HepG2 (cell line): Measurements from ENCODE around the gene METRN. TPM values are rescaled to one million over a fixed set of nuclear protein-coding genes. Genes with fewer than 3 reads are reported as not detected.

Experiments used
- BHLHE40 ChIP-seq: IDR thresholded peaks from 2 replicates; pipeline ENCODE4 v1.6.1; 2011; ENCODE audit warnings: low read length, improper control_type of control experiment
- BRD4 ChIP-seq: sonication (generic); formaldehyde crosslinking; IDR thresholded peaks from 2 replicates; pipeline ENCODE4 v1.4.0; 2020; ENCODE audit warnings: missing genetic modification reagents
- GABPA ChIP-seq, 2 experiments: IDR thresholded peaks; 2 replicates each; pipeline ENCODE4 v1.6.1; 2011 to 2016; ENCODE audit warnings: low read depth in 2 of 2, low read length in 1 of 2, missing biosample characterization in 1 of 2, missing genetic modification characterization in 1 of 2
- NCOA5 ChIP-seq: sonication (generic); formaldehyde crosslinking; IDR thresholded peaks from 2 replicates; pipeline ENCODE4 v1.4.0; 2020; ENCODE audit warnings: missing genetic modification reagents
- NFATC3 ChIP-seq: sonication (generic); formaldehyde crosslinking; IDR thresholded peaks from 2 replicates; pipeline ENCODE4 v1.5.1; 2020; ENCODE audit warnings: mild to moderate bottlenecking, missing genetic modification reagents
- NPAS2 ChIP-seq: sonication (generic); formaldehyde crosslinking; IDR thresholded peaks from 2 replicates; pipeline ENCODE4 v1.8.0; 2022; ENCODE audit warnings: mild to moderate bottlenecking, missing genetic modification reagents, borderline replicate concordance
- POLR2AphosphoS5 ChIP-seq: IDR thresholded peaks from 2 replicates; pipeline ENCODE4 v1.6.1; 2012; ENCODE audit warnings: low read depth, low read length
- RBAK ChIP-seq: sonication (generic); formaldehyde crosslinking; IDR thresholded peaks from 2 replicates; pipeline ENCODE4 v1.5.1; 2020; ENCODE audit warnings: mild to moderate bottlenecking, missing genetic modification reagents
- RFX1 ChIP-seq: fragments of 450-650 bp; IDR thresholded peaks from 2 replicates; pipeline ENCODE4 v1.6.1; 2017
- SP5 ChIP-seq: IDR thresholded peaks from 2 replicates; pipeline ENCODE4 v1.6.1; 2016; ENCODE audit warnings: low read depth, borderline replicate concordance
- SRSF1 ChIP-seq: fragments of 200-400 bp; formaldehyde crosslinking; optimal IDR thresholded peaks from 2 replicates; pipeline ENCODE3; 2017; ENCODE audit warnings: mild to moderate bottlenecking, low read depth, low read length, moderate library complexity
- ZNF274 ChIP-seq: sonication (generic); formaldehyde crosslinking; IDR thresholded peaks from 2 replicates; pipeline ENCODE4 v1.5.1; 2020; ENCODE audit warnings: mild to moderate bottlenecking, missing genetic modification reagents
- ZNF792 ChIP-seq: IDR thresholded peaks from 2 replicates; pipeline ENCODE4 v1.6.1; 2016
- polyA plus RNA-seq, 8 experiments: library from polyadenylated mRNA; depleted of rRNA in 3 of 8; stranded (reverse) in 7 of 8; unstranded in 1 of 8; fragments of >200 nt; fragmentation: Illumina TruSeq in 4 of 8; extraction: Trizol in 4 of 8; gene quantifications; 2 replicates each; pipeline versions ENCODE4 v1.2.1 to v1.2.3, GENCODE V29; 2011 to 2016; ENCODE audit warnings: low read depth in 4 of 8, missing spikeins in 1 of 8, mixed read lengths in 1 of 8; ENCODE audit not compliant: insufficient read depth in 1 of 8
- total RNA-seq, 5 experiments: library from RNA; depleted of rRNA; stranded (reverse); fragments of >200 nt; fragmentation: Illumina TruSeq; extraction: Trizol; gene quantifications; 2 replicates each; pipeline ENCODE4 v1.2.3, GENCODE V29; 2016; ENCODE audit warnings: low read depth in 1 of 5
- TF ChIP-seq, protein P1 (sequence below): sonication (generic); formaldehyde crosslinking; IDR thresholded peaks from 2 replicates; pipeline ENCODE4 v1.5.0; 2020; ENCODE audit warnings: mild to moderate bottlenecking, missing genetic modification reagents, borderline replicate concordance
- TF ChIP-seq, protein P2 (sequence below): sonication (generic); formaldehyde crosslinking; IDR thresholded peaks from 2 replicates; pipeline ENCODE4 v1.5.0; 2020; ENCODE audit warnings: mild to moderate bottlenecking, missing genetic modification reagents
- TF ChIP-seq, protein P3 (sequence below): IDR thresholded peaks from 2 replicates; pipeline ENCODE4 v1.6.1; 2018; ENCODE audit warnings: missing genetic modification reagents
- TF ChIP-seq, protein P4 (sequence below): sonication (generic); formaldehyde crosslinking; IDR thresholded peaks from 2 replicates; pipeline ENCODE4 v1.5.1; 2020; ENCODE audit warnings: mild to moderate bottlenecking, missing genetic modification reagents, moderate library complexity

Gene METRN
- total and polyA plus RNA-seq, 2 of the 13 experiments (the other 11 are each of a cell fraction or from before 2014, with no cell fraction given): 25.5 to 46.1 TPM

DNA sequence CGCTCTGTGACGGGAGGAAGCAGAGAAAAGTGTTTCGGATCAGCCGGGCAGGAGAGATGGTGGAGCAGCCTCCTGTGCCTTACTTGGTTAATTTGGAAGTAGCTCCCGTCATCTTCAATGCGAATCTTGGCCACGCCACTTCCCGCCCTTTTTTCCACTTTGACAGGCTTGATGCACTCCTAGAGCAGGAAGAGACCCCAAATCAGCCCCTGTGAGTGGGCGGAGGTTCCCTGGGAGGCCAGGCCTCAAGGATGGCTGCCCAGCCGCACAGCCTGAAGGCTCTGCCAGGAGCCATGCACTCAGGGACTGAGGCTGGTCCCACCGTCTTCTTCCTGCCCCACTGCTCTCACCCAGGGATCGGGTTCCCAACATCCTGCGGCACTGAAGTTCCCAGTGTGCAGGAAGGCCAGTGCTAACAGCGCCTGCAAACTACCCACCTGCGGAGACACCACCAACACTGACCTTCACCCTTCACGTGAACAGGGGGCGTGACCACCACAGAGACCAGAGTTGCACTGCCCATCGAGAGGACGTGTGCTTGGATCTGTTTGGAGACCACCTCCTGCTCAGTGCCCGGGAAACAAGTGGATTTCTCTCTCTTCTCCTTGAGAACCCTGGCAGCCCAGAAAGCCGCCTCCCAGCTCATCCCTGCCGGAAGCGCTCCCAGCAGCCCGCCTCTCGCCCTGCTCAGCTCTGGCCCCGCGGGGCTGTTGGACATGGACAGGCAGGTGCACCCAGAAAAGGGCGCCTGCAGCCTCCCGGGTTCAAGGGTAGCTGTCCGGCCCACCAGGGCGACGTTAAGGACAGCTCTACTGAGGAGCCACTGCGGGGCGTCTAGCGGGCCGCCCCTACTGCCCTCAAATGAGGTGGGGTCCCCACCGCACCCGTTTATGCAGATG is 24.9 kb downstream of the METRN start (continued):
- TF ChIP-seq, protein P1, sequence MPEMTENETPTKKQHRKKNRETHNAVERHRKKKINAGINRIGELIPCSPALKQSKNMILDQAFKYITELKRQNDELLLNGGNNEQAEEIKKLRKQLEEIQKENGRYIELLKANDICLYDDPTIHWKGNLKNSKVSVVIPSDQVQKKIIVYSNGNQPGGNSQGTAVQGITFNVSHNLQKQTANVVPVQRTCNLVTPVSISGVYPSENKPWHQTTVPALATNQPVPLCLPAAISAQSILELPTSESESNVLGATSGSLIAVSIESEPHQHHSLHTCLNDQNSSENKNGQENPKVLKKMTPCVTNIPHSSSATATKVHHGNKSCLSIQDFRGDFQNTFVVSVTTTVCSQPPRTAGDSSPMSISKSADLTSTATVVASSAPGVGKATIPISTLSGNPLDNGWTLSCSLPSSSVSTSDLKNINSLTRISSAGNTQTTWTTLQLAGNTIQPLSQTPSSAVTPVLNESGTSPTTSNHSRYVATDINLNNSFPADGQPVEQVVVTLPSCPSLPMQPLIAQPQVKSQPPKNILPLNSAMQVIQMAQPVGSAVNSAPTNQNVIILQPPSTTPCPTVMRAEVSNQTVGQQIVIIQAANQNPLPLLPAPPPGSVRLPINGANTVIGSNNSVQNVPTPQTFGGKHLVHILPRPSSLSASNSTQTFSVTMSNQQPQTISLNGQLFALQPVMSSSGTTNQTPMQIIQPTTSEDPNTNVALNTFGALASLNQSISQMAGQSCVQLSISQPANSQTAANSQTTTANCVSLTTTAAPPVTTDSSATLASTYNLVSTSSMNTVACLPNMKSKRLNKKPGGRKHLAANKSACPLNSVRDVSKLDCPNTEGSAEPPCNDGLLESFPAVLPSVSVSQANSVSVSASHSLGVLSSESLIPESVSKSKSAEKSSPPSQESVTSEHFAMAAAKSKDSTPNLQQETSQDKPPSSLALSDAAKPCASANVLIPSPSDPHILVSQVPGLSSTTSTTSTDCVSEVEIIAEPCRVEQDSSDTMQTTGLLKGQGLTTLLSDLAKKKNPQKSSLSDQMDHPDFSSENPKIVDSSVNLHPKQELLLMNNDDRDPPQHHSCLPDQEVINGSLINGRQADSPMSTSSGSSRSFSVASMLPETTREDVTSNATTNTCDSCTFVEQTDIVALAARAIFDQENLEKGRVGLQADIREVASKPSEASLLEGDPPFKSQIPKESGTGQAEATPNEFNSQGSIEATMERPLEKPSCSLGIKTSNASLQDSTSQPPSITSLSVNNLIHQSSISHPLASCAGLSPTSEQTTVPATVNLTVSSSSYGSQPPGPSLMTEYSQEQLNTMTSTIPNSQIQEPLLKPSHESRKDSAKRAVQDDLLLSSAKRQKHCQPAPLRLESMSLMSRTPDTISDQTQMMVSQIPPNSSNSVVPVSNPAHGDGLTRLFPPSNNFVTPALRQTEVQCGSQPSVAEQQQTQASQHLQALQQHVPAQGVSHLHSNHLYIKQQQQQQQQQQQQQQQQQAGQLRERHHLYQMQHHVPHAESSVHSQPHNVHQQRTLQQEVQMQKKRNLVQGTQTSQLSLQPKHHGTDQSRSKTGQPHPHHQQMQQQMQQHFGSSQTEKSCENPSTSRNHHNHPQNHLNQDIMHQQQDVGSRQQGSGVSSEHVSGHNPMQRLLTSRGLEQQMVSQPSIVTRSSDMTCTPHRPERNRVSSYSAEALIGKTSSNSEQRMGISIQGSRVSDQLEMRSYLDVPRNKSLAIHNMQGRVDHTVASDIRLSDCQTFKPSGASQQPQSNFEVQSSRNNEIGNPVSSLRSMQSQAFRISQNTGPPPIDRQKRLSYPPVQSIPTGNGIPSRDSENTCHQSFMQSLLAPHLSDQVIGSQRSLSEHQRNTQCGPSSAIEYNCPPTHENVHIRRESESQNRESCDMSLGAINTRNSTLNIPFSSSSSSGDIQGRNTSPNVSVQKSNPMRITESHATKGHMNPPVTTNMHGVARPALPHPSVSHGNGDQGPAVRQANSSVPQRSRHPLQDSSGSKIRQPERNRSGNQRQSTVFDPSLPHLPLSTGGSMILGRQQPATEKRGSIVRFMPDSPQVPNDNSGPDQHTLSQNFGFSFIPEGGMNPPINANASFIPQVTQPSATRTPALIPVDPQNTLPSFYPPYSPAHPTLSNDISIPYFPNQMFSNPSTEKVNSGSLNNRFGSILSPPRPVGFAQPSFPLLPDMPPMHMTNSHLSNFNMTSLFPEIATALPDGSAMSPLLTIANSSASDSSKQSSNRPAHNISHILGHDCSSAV: no peak
- TF ChIP-seq POLR2AphosphoS5 (peak; percentile 69), NFATC3 (no peak), NCOA5 (no peak), SP5 (CRISPR knock-in tag) (0 out of 2 replicates have a peak, but pooled peaks have one; percentile 49), GABPA (IDR thresholded peaks at IDR 0.05; ENCODE audit: low read depth, low read length) (no peak), GABPA (CRISPR knock-in tag; IDR thresholded peaks at IDR 0.05; ENCODE audit: low read depth) (peak; percentile 26), NPAS2 (CRISPR knock-in tag) (no peak), RFX1 (no peak), SRSF1 (no peak), BRD4 (CRISPR knock-in tag) (0 out of 2 replicates have a peak, but pooled peaks have one; percentile 63), ZNF792 (CRISPR knock-in tag) (no peak), RBAK (no peak), ZNF274 (CRISPR knock-in tag) (no peak), BHLHE40 (peak; percentile 81)
- TF ChIP-seq, protein P2, sequence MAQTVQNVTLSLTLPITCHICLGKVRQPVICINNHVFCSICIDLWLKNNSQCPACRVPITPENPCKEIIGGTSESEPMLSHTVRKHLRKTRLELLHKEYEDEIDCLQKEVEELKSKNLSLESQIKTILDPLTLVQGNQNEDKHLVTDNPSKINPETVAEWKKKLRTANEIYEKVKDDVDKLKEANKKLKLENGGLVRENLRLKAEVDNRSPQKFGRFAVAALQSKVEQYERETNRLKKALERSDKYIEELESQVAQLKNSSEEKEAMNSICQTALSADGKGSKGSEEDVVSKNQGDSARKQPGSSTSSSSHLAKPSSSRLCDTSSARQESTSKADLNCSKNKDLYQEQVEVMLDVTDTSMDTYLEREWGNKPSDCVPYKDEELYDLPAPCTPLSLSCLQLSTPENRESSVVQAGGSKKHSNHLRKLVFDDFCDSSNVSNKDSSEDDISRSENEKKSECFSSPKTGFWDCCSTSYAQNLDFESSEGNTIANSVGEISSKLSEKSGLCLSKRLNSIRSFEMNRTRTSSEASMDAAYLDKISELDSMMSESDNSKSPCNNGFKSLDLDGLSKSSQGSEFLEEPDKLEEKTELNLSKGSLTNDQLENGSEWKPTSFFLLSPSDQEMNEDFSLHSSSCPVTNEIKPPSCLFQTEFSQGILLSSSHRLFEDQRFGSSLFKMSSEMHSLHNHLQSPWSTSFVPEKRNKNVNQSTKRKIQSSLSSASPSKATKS (CRISPR knock-in tag): no peak
- TF ChIP-seq, protein P3, sequence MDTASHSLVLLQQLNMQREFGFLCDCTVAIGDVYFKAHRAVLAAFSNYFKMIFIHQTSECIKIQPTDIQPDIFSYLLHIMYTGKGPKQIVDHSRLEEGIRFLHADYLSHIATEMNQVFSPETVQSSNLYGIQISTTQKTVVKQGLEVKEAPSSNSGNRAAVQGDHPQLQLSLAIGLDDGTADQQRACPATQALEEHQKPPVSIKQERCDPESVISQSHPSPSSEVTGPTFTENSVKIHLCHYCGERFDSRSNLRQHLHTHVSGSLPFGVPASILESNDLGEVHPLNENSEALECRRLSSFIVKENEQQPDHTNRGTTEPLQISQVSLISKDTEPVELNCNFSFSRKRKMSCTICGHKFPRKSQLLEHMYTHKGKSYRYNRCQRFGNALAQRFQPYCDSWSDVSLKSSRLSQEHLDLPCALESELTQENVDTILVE (CRISPR knock-in tag): no peak
- TF ChIP-seq, protein P4, sequence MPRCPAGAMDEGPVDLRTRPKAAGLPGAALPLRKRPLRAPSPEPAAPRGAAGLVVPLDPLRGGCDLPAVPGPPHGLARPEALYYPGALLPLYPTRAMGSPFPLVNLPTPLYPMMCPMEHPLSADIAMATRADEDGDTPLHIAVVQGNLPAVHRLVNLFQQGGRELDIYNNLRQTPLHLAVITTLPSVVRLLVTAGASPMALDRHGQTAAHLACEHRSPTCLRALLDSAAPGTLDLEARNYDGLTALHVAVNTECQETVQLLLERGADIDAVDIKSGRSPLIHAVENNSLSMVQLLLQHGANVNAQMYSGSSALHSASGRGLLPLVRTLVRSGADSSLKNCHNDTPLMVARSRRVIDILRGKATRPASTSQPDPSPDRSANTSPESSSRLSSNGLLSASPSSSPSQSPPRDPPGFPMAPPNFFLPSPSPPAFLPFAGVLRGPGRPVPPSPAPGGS (CRISPR knock-in tag): no peak
